ENCODE measurements around the gene VPS41. TPM values are rescaled to one million over a fixed set of nuclear protein-coding genes. Genes with fewer than 3 reads are reported as not detected.

The VPS41 gene
- total and polyA plus RNA-seq, 10 of the 15 experiments (the other 5 are each of a cell fraction or from before 2014, with no cell fraction given), result 15.3 to 63.2 (median 47.0) TPM

DNA sequence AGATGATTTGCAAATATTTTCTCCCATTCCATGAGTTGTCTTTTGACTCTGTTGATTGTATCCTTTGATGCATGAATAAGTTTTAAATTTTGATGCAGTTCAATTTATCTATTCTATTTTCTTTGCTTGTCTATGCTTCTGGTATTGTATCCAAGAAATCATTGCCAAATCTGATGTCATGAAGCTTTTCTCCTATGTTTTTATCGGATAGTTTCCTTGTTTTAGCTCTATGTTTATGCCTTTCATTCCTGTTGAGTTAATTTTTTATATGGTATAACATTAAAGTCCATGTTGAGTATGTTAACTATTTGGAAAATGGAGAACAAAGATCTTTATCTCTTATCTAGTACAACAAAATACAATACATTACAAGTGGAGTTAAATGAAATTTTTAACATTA, 27.6 kb upstream of the VPS41 start:
- RAD21 ChIA-PET (ENCODE audit: unreplicated experiment), result interaction anchor here (1.2 kb wide), 1 partner anchor 526 kb away, joined by 4 read pairs; no protein-coding TSS in a partner anchor

More for the DNA sequence above, 27.6 kb upstream of the VPS41 start:
- TF ChIP-seq FOXK2 (IDR thresholded peaks at IDR 0.05) (no peak), SUZ12 (IDR thresholded peaks at IDR 0.05; ENCODE audit: unreplicated experiment) (no peak), MTA2 (IDR thresholded peaks at IDR 0.05; ENCODE audit: low read depth) (no peak), HDGF (IDR thresholded peaks at IDR 0.05) (no peak), ATF7 (IDR thresholded peaks at IDR 0.05; ENCODE audit: low read depth) (no peak), BRCA1 (IDR thresholded peaks at IDR 0.05; ENCODE audit: low read depth, low read length) (no peak), NFIC (IDR thresholded peaks at IDR 0.05; ENCODE audit: low read depth, low read length) (no peak), ZZZ3 (IDR thresholded peaks at IDR 0.05; ENCODE audit: control insufficient read depth, insufficient read length, low read depth) (no peak)
- TF ChIP-seq, protein P1, sequence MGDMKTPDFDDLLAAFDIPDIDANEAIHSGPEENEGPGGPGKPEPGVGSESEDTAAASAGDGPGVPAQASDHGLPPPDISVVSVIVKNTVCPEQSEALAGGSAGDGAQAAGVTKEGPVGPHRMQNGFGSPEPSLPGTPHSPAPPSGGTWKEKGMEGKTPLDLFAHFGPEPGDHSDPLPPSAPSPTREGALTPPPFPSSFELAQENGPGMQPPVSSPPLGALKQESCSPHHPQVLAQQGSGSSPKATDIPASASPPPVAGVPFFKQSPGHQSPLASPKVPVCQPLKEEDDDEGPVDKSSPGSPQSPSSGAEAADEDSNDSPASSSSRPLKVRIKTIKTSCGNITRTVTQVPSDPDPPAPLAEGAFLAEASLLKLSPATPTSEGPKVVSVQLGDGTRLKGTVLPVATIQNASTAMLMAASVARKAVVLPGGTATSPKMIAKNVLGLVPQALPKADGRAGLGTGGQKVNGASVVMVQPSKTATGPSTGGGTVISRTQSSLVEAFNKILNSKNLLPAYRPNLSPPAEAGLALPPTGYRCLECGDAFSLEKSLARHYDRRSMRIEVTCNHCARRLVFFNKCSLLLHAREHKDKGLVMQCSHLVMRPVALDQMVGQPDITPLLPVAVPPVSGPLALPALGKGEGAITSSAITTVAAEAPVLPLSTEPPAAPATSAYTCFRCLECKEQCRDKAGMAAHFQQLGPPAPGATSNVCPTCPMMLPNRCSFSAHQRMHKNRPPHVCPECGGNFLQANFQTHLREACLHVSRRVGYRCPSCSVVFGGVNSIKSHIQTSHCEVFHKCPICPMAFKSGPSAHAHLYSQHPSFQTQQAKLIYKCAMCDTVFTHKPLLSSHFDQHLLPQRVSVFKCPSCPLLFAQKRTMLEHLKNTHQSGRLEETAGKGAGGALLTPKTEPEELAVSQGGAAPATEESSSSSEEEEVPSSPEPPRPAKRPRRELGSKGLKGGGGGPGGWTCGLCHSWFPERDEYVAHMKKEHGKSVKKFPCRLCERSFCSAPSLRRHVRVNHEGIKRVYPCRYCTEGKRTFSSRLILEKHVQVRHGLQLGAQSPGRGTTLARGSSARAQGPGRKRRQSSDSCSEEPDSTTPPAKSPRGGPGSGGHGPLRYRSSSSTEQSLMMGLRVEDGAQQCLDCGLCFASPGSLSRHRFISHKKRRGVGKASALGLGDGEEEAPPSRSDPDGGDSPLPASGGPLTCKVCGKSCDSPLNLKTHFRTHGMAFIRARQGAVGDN (IDR thresholded peaks at IDR 0.05), result no peak
- FAIRE-seq (no peak), DNase-seq (ENCODE audit: low read depth, low spot score) (no peak), ATAC-seq (no peak)
- Histone ChIP-seq H2AFZ (ENCODE audit: control insufficient read depth, low read depth, low read length) (no peak overlapping the region), H3K4me1 (ENCODE audit: control insufficient read depth, insufficient read depth, low read length) (no peaks in the 10 kb centered on the region), H3K9me3 (replicated peaks; ENCODE audit: control insufficient read depth, insufficient read depth, low read length) (no peaks in the 10 kb centered on the region), H3K27ac (ENCODE audit: control insufficient read depth, insufficient read depth) (no peak overlapping the region), H3K9ac (ENCODE audit: control insufficient read depth, insufficient read depth, low read length) (no peak overlapping the region), H3K4me3 (no peak overlapping the region), H4K20me1 (ENCODE audit: control insufficient read depth, insufficient read depth) (no peaks in the 10 kb centered on the region), H3K4me2 (ENCODE audit: control insufficient read depth, insufficient read depth) (no peak overlapping the region), H3K79me2 (ENCODE audit: control insufficient read depth, insufficient read depth, low read length) (no peaks in the 10 kb centered on the region), H3K27me3 (replicated peaks in 1 of 2; ENCODE audit: control insufficient read depth in 2 of 2, insufficient read depth in 2 of 2, low read length in 1 of 2) (no peaks in the 10 kb centered on the region; a peak in 1 of 4 replicates), H3K36me3 (ENCODE audit: control insufficient read depth in 2 of 2, insufficient read depth in 2 of 2, low read length in 1 of 2) (no peaks in the 10 kb centered on the region)
- POLR2A ChIA-PET, result no interaction called here
- in situ Hi-C loops (cut with MboI), result no loop called here
- SMC1A ChIA-PET (ENCODE audit: uncharacterized antibody, unreplicated experiment), result interaction anchor here (1.2 kb wide), 1 partner anchor 529 kb away, joined by 3 read pairs; no protein-coding TSS in a partner anchor
- CTCF ChIA-PET, result interaction anchor here (0.7 kb wide), 1 partner anchor 726 kb away, joined by 3 read pairs; no protein-coding TSS in a partner anchor
- 0% methylated on average over 1 of the region's 1 CpG for WGBS (ENCODE audit: insufficient coverage, insufficient replicate concordance, low lambda C conversion rate, missing lambda C conversion rate)
- no TSS peak for BruUV-seq (replicated peaks)
- intact Hi-C loops (cut with micrococcal nuclease; ENCODE audit: unreplicated experiment), result no loop called here
